ENCODE data around the gene FBXL22. TPM values are rescaled to one million over a fixed set of nuclear protein-coding genes. Genes with fewer than 3 reads are reported as not detected.

Gene FBXL22
- total and polyA plus RNA-seq, 2 experiments from 2014 or later, result 0.26 TPM; not detected in 1

DNA sequence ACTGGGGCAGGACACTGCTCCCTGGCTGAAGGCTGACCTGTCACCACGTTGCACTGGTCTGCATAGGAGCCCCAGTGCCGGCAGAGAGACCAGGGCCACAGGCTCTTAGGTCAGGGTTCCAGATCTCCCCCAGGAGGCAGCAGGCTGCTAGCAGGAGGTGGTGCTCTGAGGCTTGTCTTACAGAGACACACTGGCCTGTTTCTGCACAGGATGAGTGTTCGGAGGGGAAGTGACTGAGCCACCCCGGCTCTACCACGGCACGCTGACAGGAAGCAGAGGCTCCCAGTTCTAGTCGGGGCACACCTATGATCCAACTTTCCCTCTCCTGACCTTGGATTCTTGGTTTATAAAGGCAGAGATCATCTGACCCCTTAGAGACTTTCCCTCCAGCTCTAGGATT is 8.6 kb downstream of the FBXL22 start (continued):
- TF ChIP-seq, protein P1, sequence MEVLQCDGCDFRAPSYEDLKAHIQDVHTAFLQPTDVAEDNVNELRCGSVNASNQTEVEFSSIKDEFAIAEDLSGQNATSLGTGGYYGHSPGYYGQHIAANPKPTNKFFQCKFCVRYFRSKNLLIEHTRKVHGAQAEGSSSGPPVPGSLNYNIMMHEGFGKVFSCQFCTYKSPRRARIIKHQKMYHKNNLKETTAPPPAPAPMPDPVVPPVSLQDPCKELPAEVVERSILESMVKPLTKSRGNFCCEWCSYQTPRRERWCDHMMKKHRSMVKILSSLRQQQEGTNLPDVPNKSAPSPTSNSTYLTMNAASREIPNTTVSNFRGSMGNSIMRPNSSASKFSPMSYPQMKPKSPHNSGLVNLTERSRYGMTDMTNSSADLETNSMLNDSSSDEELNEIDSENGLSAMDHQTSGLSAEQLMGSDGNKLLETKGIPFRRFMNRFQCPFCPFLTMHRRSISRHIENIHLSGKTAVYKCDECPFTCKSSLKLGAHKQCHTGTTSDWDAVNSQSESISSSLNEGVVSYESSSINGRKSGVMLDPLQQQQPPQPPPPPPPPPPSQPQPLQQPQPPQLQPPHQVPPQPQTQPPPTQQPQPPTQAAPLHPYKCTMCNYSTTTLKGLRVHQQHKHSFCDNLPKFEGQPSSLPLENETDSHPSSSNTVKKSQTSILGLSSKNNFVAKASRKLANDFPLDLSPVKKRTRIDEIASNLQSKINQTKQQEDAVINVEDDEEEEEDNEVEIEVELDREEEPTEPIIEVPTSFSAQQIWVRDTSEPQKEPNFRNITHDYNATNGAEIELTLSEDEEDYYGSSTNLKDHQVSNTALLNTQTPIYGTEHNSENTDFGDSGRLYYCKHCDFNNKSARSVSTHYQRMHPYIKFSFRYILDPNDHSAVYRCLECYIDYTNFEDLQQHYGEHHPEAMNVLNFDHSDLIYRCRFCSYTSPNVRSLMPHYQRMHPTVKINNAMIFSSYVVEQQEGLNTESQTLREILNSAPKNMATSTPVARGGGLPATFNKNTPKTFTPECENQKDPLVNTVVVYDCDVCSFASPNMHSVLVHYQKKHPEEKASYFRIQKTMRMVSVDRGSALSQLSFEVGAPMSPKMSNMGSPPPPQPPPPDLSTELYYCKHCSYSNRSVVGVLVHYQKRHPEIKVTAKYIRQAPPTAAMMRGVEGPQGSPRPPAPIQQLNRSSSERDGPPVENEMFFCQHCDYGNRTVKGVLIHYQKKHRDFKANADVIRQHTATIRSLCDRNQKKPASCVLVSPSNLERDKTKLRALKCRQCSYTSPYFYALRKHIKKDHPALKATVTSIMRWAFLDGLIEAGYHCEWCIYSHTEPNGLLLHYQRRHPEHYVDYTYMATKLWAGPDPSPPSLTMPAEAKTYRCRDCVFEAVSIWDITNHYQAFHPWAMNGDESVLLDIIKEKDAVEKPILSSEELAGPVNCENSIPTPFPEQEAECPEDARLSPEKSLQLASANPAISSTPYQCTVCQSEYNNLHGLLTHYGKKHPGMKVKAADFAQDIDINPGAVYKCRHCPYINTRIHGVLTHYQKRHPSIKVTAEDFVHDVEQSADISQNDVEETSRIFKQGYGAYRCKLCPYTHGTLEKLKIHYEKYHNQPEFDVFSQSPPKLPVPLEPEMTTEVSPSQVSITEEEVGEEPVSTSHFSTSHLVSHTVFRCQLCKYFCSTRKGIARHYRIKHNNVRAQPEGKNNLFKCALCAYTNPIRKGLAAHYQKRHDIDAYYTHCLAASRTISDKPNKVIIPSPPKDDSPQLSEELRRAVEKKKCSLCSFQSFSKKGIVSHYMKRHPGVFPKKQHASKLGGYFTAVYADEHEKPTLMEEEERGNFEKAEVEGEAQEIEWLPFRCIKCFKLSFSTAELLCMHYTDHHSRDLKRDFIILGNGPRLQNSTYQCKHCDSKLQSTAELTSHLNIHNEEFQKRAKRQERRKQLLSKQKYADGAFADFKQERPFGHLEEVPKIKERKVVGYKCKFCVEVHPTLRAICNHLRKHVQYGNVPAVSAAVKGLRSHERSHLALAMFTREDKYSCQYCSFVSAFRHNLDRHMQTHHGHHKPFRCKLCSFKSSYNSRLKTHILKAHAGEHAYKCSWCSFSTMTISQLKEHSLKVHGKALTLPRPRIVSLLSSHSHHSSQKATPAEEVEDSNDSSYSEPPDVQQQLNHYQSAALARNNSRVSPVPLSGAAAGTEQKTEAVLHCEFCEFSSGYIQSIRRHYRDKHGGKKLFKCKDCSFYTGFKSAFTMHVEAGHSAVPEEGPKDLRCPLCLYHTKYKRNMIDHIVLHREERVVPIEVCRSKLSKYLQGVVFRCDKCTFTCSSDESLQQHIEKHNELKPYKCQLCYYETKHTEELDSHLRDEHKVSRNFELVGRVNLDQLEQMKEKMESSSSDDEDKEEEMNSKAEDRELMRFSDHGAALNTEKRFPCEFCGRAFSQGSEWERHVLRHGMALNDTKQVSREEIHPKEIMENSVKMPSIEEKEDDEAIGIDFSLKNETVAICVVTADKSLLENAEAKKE (CRISPR knock-in tag; IDR thresholded peaks at IDR 0.05), result no peak
- no peak for TF ChIP-seq POLR2AphosphoS5 (IDR thresholded peaks at IDR 0.05; ENCODE audit: low read depth)

DNA sequence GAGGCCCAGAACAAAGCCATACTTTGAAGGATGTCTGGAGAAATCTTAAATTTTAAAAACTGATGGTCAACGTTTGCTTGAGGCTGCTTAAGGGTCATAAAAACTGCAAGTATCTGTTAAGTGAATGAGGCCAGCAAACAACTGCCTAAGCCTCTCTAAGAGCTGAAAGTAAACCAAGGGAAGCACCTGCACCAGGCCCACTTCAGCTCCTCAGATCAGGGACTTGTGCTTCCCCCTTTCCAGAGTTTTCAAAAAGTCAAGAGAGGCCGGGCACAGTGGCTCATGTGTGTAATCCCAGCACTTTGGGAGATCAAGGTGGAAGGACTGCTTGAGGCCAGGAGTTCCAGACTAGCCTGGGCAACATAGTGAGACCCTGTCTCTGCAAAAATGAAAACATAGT is 9.1 kb downstream of the FBXL22 start:
- Histone ChIP-seq H3F3A (replicated peaks; ENCODE audit: low read depth) (no peaks in the 10 kb centered on the region), H4K20me1 (replicated peaks; ENCODE audit: insufficient read depth) (no peaks in the 10 kb centered on the region), H3K27me3 (ENCODE audit: insufficient read depth) (peaks cover 26% of the 10 kb centered on the region), H3K27ac (ENCODE audit: low read depth) (no peak overlapping the region), H3K9me2 (ENCODE audit: insufficient read depth) (no peaks in the 10 kb centered on the region), H3K4me1 (ENCODE audit: insufficient read depth) (peaks cover 6% of the 10 kb centered on the region), H2AFZ (no peak overlapping the region), H3K4me2 (no peak overlapping the region), H3K79me2 (replicated peaks; ENCODE audit: insufficient read depth) (no peaks in the 10 kb centered on the region), H3K36me3 (ENCODE audit: insufficient read depth) (no peaks in the 10 kb centered on the region), H3K4me3 (no peak overlapping the region)
- ATAC-seq (no peak), DNase-seq (ENCODE audit: low spot score) (no peak)
- no peaks in the 10 kb centered on the region for H3K9me3 Mint-ChIP-seq
- H3K36me3 Mint-ChIP-seq (ENCODE audit: low read depth), result no peaks in the 10 kb centered on the region
- peaks cover 14% of the 10 kb centered on the region for H3K4me1 Mint-ChIP-seq
- no peak overlapping the region for H3K27ac Mint-ChIP-seq
- no peak overlapping the region for H3K4me3 Mint-ChIP-seq
- peaks cover 21% of the 10 kb centered on the region for H3K27me3 Mint-ChIP-seq (ENCODE audit: insufficient read depth, low read depth, poor library complexity)
- TF ChIP-seq JUNB (IDR thresholded peaks at IDR 0.05; ENCODE audit: unreplicated experiment) (no peak), ZNF331 (CRISPR knock-in tag; IDR thresholded peaks at IDR 0.05; ENCODE audit: low read depth) (no peak), EZH2phosphoT487 (IDR thresholded peaks at IDR 0.05; ENCODE audit: unreplicated experiment) (no peak), CREB1 (CRISPR knock-in tag; IDR thresholded peaks at IDR 0.05; ENCODE audit: low read depth) (no peak), EZH2 (IDR thresholded peaks at IDR 0.05; ENCODE audit: low read depth, unreplicated experiment) (no peak), ZNF114 (CRISPR knock-in tag; IDR thresholded peaks at IDR 0.05) (no peak), POLR2AphosphoS5 (IDR thresholded peaks at IDR 0.05; ENCODE audit: low read depth) (no peak)
- TF ChIP-seq, protein P1 (CRISPR knock-in tag; IDR thresholded peaks at IDR 0.05), result no peak
- TF ChIP-seq, protein P2, sequence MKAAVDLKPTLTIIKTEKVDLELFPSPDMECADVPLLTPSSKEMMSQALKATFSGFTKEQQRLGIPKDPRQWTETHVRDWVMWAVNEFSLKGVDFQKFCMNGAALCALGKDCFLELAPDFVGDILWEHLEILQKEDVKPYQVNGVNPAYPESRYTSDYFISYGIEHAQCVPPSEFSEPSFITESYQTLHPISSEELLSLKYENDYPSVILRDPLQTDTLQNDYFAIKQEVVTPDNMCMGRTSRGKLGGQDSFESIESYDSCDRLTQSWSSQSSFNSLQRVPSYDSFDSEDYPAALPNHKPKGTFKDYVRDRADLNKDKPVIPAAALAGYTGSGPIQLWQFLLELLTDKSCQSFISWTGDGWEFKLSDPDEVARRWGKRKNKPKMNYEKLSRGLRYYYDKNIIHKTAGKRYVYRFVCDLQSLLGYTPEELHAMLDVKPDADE (IDR thresholded peaks at IDR 0.05), result no peak

All from GM23338 (cell line).